HG03196 (cell line): Measurements from ENCODE around the gene DKK3.
A peak's percentile ranks its signal among the peaks of the same experiment; 100 is the strongest.
"Not testable (repeated sequence)": the region's sequence is repeated elsewhere in the genome, so short reads cannot be mapped to it uniquely, and the experiment has no call there.

Source experiments
- ATAC-seq: cut with Tn5 transposase; IDR thresholded peaks from one replicate; pipeline ENCODE4 v1.9.1; 2021; ENCODE audit not compliant: unreplicated experiment

Gene DKK3

DNA sequence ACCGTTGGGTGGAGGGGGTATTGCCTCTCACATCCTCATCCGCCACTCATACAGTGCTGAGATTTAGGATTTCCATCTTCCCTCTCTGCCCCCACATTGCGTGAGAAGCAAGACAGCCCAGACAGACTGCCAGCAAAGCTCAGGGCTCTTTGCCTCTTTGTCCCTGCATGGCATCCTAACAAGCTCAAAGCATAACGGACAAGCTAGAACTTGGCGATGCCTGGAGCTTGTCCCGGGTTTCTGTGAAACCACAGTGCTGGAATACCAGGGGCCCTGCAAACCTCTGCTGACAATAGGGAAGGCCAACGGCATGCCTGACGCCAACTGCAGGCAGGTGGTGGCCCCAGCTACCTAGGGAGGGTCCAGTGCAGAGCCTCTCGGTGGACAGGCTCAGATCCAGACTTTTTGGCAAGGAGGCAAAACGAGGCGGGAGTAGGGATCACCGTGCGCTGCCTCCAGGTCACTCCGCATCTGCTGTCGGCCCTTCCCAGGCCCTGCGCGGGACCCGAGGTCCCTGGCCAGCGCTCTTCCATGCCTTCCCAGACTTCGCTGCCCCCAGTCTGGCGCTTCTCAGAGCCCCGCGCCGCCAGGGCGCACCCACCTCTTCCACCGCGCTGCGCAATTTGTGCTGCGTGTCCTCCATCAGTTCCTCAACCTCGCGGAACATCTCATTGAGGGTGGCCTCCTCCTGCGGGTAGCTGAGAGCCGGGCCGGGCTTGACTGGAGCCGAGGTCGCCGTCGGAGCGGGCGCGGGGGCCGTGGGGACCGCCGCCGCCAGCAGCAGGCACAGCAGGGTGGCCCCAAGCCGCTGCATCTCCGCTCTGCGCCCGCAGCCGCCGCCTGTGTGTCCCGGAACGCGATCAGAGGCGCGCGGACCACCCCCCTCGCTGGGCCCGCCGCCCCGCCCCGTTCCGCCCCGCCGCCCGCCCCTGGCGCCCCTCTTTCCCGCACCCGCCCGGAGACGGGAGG is at the start of gene DKK3:
TSS of gene DKK3 (minus strand) at position 858 of the 969 bp plus-strand sequence. CDS start at position 814, 44 bp downstream.
- ATAC-seq, result no peak

GRCh38 chr11:12057299-12057980 is 49.0 kb upstream of the DKK3 start:
- ATAC-seq, result no peak

DNA sequence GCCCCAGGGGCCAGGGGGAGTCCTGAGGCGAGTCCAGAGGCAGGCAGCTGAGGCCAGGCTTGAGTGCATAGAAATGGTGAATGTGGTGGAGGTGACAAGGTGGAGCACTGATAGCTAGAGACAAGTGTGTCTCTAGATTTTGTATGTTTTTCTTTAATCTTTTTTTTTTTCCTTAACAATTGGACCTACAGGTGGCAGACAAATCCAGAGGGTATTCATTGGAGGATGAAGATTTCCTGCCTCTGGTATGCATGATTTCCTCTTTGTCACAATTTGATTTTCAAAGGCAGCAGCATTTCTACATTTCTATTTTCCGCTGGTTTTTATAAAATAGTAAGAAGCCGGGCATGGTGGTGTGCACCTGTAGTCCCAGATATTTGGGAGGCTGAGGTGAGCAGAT is 47.7 kb upstream of the DKK3 start:
- no peak for ATAC-seq

- ATAC-seq, result no peak
These were observed 45.4 kb upstream of the DKK3 start for GRCh38 chr11:12053606-12054361.

GRCh38 chr11:12052676-12053605 is 44.5 kb upstream of the DKK3 start:
- no peak for ATAC-seq

DNA sequence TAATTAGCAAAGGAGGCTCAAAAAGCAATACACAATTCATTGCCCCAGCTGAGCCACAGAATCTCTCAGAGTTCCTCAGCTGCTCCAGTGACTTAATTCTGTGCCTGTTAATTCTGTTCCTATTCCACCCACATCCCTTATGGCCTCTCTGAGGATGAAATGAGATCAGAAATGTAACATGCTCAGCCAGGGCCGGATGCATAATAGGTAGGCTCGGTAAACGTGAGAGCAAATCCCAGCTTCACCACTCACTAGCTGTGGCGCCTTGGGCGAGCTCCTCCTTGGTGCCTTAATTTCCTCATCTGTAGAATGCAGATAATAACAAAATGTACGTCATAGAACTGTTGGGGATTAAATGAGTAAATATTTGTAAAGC is 42.8 kb upstream of the DKK3 start:
- no peak for ATAC-seq

DNA sequence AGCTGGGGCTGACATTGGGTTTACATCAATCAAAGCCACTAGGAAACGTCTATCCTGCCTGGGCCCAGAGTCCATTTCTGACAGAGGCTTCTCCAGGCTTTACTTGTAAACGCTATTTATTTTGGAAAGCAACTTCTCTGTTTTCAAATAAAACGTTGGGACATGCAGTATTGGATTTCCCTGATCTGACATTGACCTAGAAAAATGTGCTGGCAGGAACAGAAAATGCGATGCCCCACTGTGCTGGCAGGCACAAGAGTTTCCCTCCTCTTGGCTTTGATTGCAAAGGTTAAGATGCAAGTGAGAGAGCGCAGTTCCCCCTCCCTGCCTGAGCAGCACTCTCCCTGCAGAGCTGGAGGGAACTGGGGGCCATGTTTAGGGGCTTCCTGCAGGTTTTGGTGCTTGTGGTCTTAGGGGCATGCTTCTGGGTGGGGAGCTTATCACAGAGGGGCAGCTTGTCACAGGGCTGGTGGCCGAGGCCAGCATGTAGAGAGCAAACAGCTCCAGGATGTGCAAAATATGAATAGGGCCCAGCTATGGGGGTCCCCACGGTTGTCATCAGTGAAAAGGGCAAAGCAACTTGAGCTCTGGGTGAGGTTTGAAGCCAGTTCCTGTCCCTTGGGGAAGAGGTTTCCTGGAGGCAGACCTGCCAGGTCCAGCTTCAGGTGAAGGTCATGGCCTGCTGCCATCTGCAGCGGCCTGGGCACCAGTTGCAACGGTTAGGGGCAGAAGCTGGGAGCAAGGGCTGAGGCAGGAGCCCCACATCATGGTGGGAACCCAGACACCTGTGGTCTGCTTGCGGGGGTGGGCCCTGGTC is 42.3 kb upstream of the DKK3 start:
- ATAC-seq, result no peak

GRCh38 chr11:12048936-12049790 is 40.7 kb upstream of the DKK3 start:
- no peak for ATAC-seq

- no peak for ATAC-seq
These were observed 38.3 kb upstream of the DKK3 start for GRCh38 chr11:12046636-12047236.

- no peak for ATAC-seq
These were observed 37.6 kb upstream of the DKK3 start for GRCh38 chr11:12045914-12046635.

- no peak for ATAC-seq
These were observed 36.4 kb upstream of the DKK3 start for GRCh38 chr11:12044799-12045198.

DNA sequence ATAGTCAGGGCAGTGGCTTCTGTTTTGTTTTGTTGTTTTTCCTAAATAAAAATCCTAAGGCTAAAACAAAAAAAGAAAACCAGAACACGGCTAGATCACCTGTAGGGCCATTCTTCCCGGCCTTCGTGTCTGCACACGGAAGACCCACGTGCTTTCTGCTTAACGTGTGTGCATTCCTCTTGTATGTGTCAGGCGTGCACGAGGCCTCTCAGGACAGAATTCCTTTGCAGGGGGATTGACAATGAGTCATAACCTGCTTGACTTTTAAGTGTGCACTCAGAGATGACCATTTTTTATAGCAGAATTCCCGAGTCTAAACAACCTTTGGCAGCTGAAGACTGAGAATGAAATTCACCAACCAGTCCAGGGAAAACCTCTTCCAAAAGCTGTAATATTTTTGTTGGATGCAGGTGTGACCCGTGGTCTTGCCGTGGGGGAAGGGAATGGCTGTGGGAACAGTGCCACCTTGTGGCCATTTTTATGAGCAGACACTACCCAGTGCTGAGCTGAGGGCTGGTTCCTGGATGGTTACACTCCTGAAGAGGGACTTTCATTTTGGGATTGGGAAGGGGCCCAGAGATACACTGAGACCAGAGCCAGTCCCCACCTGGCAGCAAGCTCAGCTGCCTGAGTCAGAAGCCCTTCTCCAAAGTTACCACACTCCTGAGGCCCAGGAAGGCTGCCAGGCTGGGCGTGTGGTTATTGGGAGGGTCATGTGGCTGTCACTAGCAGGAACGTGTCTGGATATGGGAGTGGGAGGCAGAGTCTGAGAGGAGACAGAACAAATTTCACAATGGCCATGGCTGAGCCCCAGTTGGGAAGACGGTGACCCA is 35.7 kb upstream of the DKK3 start:
- peak; percentile 63 for ATAC-seq

- no peak for ATAC-seq
These were observed 34.8 kb upstream of the DKK3 start for GRCh38 chr11:12043221-12043620.

GRCh38 chr11:12042215-12042676 is 33.8 kb upstream of the DKK3 start:
- ATAC-seq, result no peak

GRCh38 chr11:12040719-12041118 is 32.3 kb upstream of the DKK3 start:
- not testable (repeated sequence) for ATAC-seq

DNA sequence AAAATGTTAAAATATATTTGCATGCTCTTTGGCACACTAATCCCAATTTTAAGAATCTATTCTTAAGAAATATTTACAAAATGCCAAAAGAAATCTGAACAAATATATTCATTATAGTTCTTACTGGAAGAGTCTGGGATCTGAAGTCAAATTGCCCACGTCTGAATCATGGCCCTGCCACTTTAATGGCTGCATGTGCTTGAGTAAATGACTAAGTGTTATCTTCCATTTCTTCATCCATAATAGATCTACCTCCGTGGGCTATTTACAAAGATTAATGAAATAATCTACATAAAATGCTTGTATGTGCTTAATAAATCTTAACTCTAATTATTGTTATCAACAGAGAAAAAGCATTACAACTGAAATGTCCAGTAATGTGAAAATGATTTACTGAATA is 24.5 kb upstream of the DKK3 start:
- ATAC-seq, result no peak
